ENCODE data around the gene IMPA2.

Gene IMPA2

DNA sequence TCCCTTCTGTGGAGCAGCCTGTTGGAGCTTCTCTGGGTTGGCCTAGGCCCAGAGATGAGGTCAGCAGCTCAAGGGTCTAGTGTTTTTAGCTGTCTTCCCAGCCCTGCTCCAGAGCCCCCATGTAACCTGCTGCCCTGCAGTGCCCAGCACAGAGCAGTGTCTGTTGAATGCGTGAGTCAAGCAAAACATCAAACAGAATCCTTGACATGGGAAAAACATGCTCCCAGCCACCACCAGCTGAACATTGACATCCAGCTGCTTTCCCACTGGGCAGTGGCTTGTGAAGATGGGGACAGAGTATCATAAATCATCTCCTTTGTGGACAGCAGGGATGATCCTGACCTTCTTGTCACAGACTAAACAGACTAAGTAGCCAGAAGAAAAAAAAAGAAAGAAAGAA, 22.6 kb downstream of the IMPA2 start:
- Mint-ChIP-seq H3K27ac (no peak overlapping the region), H3K36me3 (ENCODE audit: low read depth) (peaks cover 7% of the 10 kb centered on the region), H3K4me1 (ENCODE audit: low read depth) (peaks cover 5% of the 10 kb centered on the region), H3K27me3 (no peaks in the 10 kb centered on the region), H3K4me3 (no peak overlapping the region), H3K9me3 (no peaks in the 10 kb centered on the region)
- DNase-seq: no peak

DNA sequence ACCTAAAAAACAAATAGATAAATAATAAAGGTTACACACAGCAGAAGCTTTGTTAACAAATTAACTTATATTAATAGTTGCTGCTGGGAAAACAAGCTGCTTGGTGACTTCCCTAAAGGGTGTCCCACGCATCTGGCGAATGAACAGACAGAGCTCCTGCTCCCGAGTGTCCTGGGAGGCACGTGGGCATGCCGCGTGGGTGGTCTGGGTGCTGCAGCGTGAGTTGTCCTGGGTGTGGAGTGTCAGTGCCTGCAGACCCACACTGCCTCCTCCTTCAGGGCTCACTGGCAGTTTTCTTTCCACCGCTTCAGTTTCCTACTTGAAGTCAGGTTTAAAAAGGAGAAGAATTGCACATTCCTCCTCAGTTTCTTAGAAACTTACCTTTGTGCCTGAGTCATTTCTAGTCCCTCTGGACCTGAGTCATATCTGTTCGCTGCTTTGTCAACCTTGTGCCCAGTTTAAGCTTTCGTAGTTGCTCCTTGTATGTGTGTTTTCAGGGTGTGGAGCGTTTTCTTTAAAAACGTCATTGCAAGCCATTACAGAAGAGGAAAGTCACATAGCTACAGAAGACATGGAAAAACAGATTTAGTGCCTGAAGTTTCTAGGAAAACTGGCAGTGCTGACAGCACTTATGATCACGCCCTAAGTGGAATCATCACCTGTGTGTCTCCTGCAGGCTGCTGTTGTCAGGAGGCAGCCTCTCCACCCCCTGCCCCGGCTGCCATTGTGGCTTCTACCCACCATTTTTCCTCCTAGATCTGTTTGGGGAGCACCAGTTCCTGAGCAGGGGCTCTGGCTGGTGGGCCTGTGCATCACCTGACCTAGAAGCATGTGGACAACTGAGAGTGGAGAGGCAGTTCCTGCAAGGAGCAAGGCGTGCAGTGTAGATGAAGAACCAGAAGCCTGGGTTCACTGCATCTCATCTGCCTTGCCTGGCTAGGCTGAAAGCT, 24.5 kb downstream of the IMPA2 start:
- Mint-ChIP-seq H3K9me3 (no peaks in the 10 kb centered on the region), H3K27ac (no peak overlapping the region)

GRCh38 chr18:12006488-12006840, 25.2 kb downstream of the IMPA2 start:
- Mint-ChIP-seq H3K36me3 (ENCODE audit: low read depth) (peaks cover under 1% of the 10 kb centered on the region), H3K27me3 (no peaks in the 10 kb centered on the region), H3K9me3 (no peaks in the 10 kb centered on the region), H3K4me3 (no peak overlapping the region), H3K4me1 (ENCODE audit: low read depth) (peaks cover 5% of the 10 kb centered on the region), H3K27ac (no peak overlapping the region)
- no peak for DNase-seq

More for the DNA sequence above, 24.5 kb downstream of the IMPA2 start:
- no peak for DNase-seq
- Mint-ChIP-seq H3K4me1 (ENCODE audit: low read depth) (peaks cover 5% of the 10 kb centered on the region), H3K36me3 (ENCODE audit: low read depth) (peaks cover 3% of the 10 kb centered on the region), H3K27me3 (no peaks in the 10 kb centered on the region), H3K4me3 (no peak overlapping the region)

- H3K36me3 Mint-ChIP-seq (ENCODE audit: low read depth): no peaks in the 10 kb centered on the region
- no peaks in the 10 kb centered on the region for H3K27me3 Mint-ChIP-seq
- H3K4me3 Mint-ChIP-seq: no peak overlapping the region
- no peaks in the 10 kb centered on the region for H3K9me3 Mint-ChIP-seq
- H3K27ac Mint-ChIP-seq: no peak overlapping the region
- peaks cover 5% of the 10 kb centered on the region for H3K4me1 Mint-ChIP-seq (ENCODE audit: low read depth)
- DNase-seq: no peak
Observed at GRCh38 chr18:12007063-12007462, 25.8 kb downstream of the IMPA2 start.

DNA sequence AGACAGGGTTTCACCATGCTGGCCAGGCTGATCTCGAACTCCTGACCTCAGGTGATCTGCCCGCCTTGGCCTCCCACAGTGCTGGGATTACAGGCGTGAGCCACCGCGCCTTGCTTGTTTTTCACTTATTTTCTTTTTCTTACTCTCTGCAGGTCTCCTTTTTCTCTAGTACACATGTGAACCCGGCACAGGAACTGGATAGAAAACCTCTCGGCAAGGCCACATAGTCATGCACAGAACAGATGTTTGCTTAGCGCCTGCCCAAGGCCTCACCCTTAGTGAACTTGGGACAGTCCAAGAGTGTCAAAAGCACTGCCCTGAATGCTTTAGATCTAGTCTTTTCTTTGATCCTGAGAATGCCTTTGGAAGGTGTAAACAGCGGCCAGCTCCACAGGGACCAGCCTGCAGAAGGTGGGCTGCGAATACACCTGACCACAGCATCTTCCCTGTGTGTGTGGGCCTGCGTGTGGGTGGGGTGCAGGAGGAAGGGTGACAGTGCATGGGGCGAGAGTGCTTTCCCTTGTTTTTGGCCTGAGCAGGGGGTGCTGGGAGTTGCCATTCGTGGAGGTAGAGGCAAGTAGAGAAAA, 27.0 kb downstream of the IMPA2 start:
- H3K27me3 Mint-ChIP-seq: no peaks in the 10 kb centered on the region
- no peaks in the 10 kb centered on the region for H3K36me3 Mint-ChIP-seq (ENCODE audit: low read depth)
- no peak overlapping the region for H3K27ac Mint-ChIP-seq
- peaks cover 5% of the 10 kb centered on the region for H3K4me1 Mint-ChIP-seq (ENCODE audit: low read depth)
- no peak overlapping the region for H3K4me3 Mint-ChIP-seq
- no peaks in the 10 kb centered on the region for H3K9me3 Mint-ChIP-seq
- no peak for DNase-seq

GRCh38 chr18:12008842-12009580, 27.7 kb downstream of the IMPA2 start:
- Mint-ChIP-seq H3K4me1 (ENCODE audit: low read depth) (peaks cover 5% of the 10 kb centered on the region), H3K9me3 (no peaks in the 10 kb centered on the region), H3K36me3 (ENCODE audit: low read depth) (no peaks in the 10 kb centered on the region), H3K27ac (no peak overlapping the region), H3K4me3 (no peak overlapping the region), H3K27me3 (no peaks in the 10 kb centered on the region)
- DNase-seq: no peak

DNA sequence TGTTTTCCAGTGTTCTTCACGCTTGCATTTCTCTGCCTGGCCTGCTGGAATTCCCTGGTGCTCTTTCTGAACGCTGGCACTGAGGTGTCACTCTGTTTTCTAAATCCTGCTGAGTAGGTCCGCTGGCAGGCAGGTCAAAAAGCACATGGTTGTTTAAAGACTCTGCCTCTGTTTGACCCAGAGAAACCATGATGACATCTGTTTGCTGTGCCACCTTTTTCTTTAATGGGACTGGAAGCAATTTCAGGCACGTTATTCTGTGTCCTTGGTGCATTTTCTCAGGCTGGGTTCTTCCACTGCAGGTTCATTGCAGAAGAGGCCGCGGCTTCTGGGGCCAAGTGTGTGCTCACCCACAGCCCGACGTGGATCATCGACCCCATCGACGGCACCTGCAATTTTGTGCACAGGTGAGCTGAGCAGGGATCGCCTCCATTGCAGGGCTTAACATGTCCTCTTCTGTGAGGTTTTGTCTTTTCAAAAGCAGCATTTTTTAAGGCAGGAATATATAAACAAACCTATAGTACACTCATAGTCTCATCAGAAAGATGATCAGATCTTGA, 28.4 kb downstream of the IMPA2 start:
- Mint-ChIP-seq H3K27ac (no peak overlapping the region), H3K4me1 (ENCODE audit: low read depth) (peaks cover 5% of the 10 kb centered on the region), H3K27me3 (no peaks in the 10 kb centered on the region), H3K9me3 (no peaks in the 10 kb centered on the region), H3K4me3 (no peak overlapping the region), H3K36me3 (ENCODE audit: low read depth) (no peaks in the 10 kb centered on the region)
- DNase-seq: no peak

GRCh38 chr18:12010187-12010802, 29.0 kb downstream of the IMPA2 start:
- Mint-ChIP-seq H3K27me3 (no peaks in the 10 kb centered on the region), H3K27ac (no peak overlapping the region), H3K36me3 (ENCODE audit: low read depth) (no peaks in the 10 kb centered on the region), H3K4me3 (no peak overlapping the region), H3K9me3 (no peaks in the 10 kb centered on the region), H3K4me1 (ENCODE audit: low read depth) (peaks cover 5% of the 10 kb centered on the region)
- DNase-seq: no peak

- no peaks in the 10 kb centered on the region for H3K4me1 Mint-ChIP-seq (ENCODE audit: low read depth)
- no peak for DNase-seq
- H3K36me3 Mint-ChIP-seq (ENCODE audit: low read depth): no peaks in the 10 kb centered on the region
- H3K9me3 Mint-ChIP-seq: no peaks in the 10 kb centered on the region
- no peaks in the 10 kb centered on the region for H3K27me3 Mint-ChIP-seq
- H3K27ac Mint-ChIP-seq: no peak overlapping the region
- H3K4me3 Mint-ChIP-seq: no peak overlapping the region
Observed at GRCh38 chr18:12011199-12011956, 30.1 kb downstream of the IMPA2 start.

DNA sequence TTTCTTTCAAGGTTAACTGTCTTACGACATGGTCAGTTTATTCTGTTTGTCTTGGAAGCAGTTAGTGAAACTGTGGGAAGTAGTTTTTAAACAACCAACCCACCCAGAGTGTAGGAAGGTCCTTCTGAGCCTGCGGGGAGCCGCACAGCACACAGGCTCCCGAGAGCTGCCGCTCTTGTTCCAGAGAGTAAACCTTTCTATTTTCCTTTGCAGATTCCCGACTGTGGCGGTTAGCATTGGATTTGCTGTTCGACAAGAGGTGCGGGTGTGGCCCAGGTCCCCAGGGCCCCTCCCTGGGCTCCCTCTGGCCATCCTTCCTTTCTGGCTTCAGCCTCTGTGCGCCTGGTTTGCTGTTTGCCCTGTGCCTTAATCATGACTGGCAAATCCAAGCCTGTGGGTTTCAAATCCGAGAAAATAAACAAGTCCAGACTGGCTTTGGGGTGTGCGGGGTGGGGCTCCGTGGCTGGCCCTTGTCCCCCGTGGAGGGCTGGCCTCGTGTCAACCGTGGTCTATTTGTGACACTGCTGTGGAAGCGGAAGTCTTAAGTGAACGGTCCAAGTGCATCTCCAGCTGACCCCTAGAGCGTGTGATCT, 30.7 kb downstream of the IMPA2 start:
- no peak for DNase-seq
- no peaks in the 10 kb centered on the region for H3K4me1 Mint-ChIP-seq (ENCODE audit: low read depth)
- no peaks in the 10 kb centered on the region for H3K9me3 Mint-ChIP-seq
- no peaks in the 10 kb centered on the region for H3K27me3 Mint-ChIP-seq
- no peak overlapping the region for H3K27ac Mint-ChIP-seq
- H3K36me3 Mint-ChIP-seq (ENCODE audit: low read depth): no peaks in the 10 kb centered on the region
- no peak overlapping the region for H3K4me3 Mint-ChIP-seq

- Mint-ChIP-seq H3K4me3 (no peak overlapping the region), H3K4me1 (ENCODE audit: low read depth) (no peaks in the 10 kb centered on the region), H3K36me3 (ENCODE audit: low read depth) (no peaks in the 10 kb centered on the region), H3K27me3 (no peaks in the 10 kb centered on the region), H3K27ac (no peak overlapping the region), H3K9me3 (no peaks in the 10 kb centered on the region)
- DNase-seq: no peak
Observed at GRCh38 chr18:12012697-12013096, 31.4 kb downstream of the IMPA2 start.

- Mint-ChIP-seq H3K4me1 (ENCODE audit: low read depth) (no peaks in the 10 kb centered on the region), H3K4me3 (no peak overlapping the region), H3K27me3 (no peaks in the 10 kb centered on the region), H3K36me3 (ENCODE audit: low read depth) (no peaks in the 10 kb centered on the region), H3K27ac (no peak overlapping the region), H3K9me3 (no peaks in the 10 kb centered on the region)
- no peak for DNase-seq
Observed at GRCh38 chr18:12013186-12013916, 32.0 kb downstream of the IMPA2 start.

GRCh38 chr18:12014086-12014485, 32.8 kb downstream of the IMPA2 start:
- H3K27me3 Mint-ChIP-seq: no peaks in the 10 kb centered on the region
- no peak overlapping the region for H3K27ac Mint-ChIP-seq
- H3K36me3 Mint-ChIP-seq (ENCODE audit: low read depth): no peaks in the 10 kb centered on the region
- DNase-seq: no peak
- H3K4me3 Mint-ChIP-seq: no peak overlapping the region
- H3K9me3 Mint-ChIP-seq: no peaks in the 10 kb centered on the region
- H3K4me1 Mint-ChIP-seq (ENCODE audit: low read depth): no peaks in the 10 kb centered on the region
